ENCODE results near the gene KDF1. TPM values are rescaled to one million over a fixed set of nuclear protein-coding genes. Genes with fewer than 3 reads are reported as not detected.
A peak's percentile ranks its signal among the peaks of the same experiment; 100 is the strongest.
"Not testable (repeated sequence)": the region's sequence is repeated elsewhere in the genome, so short reads cannot be mapped to it uniquely, and the experiment has no call there.

KDF1 gene
- total RNA-seq, 1 experiment from 2014 or later: not detected

DNA sequence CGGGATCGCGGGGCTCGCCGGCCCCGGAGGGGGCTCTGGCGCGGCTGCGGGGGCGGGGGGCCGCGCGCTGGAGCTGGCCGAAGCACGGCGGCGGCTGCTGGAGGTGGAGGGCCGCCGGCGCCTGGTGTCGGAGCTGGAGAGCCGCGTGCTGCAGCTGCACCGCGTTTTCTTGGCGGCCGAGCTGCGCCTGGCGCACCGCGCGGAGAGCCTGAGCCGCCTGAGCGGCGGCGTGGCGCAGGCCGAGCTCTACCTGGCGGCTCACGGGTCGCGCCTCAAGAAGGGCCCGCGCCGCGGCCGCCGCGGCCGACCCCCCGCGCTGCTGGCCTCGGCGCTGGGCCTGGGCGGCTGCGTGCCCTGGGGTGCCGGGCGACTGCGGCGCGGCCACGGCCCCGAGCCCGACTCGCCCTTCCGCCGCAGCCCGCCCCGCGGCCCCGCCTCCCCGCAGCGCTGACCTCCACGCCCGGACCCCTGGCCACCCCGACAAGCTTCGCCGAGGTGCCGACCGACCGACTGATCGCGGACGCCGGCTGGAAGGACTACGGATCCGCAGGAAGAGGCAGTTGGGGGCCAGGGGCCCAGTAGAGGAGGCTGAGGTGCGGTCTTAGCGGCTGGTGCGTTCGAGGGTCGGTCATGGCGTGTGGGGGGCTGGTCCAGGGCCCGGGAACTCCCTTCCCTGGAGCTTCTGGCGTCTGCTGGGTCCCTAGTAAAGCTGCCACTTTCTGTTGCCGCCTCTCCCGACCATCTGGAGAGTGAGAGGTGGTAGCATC lies 33.9 kb upstream of the KDF1 start:
- DNase-seq (ENCODE audit: low read depth): no peak

DNA sequence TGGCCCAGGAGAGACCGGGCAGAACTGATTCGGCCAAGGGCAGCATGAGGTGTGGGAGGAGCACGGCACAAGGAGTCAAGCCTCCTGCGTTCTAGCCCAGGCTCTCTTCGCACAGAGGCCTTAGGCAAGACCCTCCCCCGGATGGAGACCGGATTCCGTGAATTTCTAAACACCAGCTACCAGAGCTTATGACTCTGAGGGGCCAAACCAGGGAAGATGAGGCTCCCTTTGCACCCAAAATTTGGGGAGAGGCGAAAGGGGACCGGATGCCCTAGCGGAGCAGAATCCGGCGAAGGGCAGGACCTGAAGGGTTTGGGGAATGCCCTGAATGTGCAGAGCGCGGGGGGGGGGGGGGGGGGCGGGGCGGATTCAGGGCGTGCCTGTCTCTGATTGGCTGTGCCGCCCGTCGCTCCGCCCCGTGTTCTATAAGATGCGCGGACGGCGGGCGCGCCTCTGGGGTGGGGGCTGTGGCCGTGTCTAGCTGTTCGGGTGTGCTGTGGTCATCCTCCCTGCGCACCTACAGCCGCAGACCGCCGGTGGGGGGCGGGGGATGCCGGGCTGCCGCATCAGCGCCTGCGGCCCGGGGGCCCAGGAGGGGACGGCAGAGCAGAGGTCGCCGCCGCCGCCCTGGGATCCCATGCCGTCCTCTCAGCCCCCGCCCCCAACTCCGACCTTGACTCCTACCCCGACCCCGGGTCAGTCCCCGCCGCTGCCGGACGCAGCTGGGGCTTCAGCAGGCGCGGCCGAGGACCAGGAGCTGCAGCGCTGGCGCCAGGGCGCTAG lies 33.2 kb upstream of the KDF1 start, which contains the start of gene TRNP1:
Gene TRNP1, plus strand, starts transcription at position 456 of the 783 bp plus-strand sequence. Its CDS starts 95 bp downstream, at position 551.
- DNase-seq (ENCODE audit: low read depth): peak; percentile 61

DNA sequence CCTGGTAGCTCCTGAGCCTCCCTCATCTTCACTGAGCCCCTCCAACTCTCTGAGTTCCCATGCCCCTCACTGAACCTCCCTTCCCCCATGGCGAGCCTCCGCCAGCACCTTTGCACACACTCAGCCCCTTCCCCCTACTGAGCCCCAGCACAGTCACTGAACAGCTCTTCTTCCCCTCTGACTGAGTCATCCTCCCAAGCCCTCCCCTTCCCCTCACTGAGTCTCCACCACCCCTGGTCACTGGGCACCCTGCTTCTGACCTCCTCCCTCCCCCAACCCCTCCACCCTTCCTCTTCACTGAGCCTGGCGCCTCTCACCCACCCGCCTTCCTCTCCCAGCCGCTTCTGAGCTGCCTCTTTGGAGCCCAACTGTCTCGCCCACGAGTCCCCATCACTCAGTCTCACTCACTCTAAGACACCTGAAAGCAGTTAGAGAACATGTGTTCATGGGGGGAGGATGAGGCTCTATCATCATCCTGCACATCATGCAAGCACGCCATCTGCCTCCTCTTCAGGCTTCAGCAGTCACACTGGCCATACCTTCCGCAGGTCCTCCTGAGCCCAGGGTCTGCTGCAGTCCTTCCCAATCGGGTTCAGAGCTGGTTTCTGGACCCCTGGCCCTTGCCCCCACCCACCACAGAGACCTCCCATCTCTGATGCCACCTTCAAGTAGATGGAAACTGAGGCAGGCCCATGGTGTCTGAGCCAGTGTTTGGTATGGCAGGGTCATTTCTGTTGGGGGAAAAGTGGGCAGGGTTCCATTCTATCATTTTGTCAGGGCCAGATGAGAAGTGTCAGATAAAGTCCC lies 31.2 kb upstream of the KDF1 start:
- no peak for DNase-seq (ENCODE audit: low read depth)

DNA sequence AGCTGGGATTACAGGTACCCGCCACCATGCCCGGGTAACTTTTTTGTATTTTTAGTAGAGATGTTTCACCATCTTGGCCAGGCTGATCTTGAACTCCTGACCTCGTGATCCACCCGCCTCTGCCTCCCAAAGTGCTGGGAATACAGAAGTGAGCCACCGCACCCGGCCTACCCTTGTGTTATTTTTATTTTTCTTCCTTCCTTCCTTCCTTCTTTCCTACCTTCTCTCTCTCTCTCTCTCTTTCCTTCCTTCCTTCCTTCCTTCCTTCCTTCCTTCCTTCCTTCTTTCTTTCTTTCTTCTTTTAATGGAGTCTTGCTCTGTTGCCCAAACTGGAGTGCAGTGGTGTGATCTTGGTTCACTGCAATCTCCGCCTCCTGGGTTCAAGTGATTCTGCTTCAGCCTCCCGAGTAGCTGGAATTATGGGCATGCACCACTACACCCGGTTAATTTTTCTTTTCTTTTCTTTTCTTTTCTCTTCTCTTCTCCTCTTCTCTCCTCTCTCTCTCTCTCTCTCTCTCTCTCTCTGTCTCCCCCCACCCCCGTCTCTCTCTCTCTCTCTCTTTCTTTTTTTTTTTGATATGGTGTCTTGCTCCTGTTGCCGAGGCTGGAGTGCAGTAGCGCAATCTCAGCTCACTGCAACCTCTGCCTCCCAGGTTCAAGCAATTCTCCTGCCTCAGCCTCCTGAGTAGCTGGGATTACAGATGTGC lies 29.3 kb upstream of the KDF1 start:
- not testable (repeated sequence) for DNase-seq (ENCODE audit: low read depth)

DNA sequence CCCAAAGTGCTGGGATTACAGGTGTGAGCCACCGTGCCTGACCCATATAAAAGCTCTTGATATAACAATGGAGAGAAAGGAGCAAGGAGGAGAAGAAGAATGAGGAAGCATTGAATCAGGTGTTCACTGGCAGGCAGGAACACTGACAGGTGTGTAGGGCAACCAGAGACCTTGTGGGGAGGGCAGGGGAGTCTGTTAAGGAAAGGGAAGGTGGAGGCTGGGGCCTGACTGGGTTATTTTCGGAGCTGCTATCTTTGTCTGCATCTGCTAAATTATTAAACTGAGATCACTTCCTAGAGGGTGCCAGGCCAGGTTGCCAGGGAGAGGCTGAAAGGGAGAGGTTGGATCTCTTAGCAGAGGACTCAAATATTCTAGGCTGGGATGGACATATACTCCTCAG lies 26.4 kb upstream of the KDF1 start:
- DNase-seq (ENCODE audit: low read depth): no peak

DNA sequence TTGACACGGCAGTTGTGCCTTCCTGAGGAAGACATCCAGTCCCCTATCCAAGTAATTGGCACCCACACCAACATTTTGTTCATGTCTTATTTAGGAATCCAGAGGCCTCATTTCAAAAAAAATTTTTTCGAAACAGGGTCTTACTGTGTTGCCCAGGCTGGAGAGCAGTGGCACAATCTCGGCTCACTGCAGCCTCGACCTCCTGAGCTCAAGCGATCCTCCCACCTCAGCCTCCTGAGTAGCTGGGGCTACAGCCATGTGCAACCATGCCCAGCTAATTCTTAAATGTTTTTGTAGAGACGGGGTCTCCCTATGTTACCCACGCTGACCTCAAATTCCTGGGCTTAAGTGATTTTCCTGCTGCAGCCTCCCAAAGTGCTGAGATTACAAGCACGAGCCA lies 24.0 kb upstream of the KDF1 start:
- DNase-seq (ENCODE audit: low read depth): no peak

DNA sequence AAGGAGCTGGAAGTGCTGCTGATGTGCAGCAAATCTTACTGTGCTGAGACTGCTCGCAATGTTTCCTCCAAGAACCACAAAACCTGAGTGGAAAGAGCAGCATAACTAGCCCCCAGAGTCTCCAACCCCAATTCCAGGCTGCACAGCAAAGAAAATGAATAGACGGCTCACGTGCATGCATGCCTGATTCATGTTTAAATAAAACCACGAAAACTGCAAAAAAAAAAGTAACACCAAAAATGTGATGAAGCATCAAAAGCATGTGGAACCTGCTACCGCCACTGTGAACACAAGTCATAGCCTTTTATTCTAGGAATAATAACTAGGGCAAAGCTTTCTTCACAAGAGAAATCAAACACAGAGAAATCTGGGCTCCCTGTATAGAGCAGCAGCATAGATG lies 23.6 kb upstream of the KDF1 start:
- no peak for DNase-seq (ENCODE audit: low read depth)

DNA sequence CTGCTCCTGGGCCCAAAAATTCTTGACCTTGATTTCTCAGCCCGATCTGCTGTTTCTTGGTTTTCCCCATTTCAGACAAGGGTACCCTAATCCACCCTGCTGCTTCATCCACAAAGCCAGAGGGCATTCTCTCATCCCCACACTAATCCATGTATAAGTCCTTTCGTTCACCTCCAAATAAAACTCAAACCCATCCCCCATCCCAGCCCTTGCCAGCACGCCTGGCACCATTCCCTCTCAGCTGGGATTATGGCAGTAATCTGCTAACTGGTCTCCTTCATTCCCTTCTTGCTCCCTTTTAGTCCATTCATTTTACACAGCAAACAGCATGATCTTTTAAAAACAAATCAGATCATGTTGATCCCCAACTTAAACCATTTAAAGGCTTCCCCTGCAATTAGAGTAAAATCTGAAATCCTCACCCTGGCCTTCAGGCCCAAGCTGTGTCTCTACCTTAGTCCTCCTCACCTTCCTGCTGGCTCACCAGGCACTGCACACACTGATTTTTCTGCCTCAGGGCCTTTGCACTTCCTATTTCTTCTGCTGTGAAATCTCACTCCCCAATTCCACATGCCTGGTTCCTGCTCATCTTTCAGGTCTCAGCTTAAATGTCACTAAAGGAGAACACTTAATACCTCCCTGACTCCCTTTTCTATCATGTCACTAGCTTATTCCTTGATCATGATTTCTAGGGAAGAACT lies 21.0 kb upstream of the KDF1 start:
- DNase-seq (ENCODE audit: low read depth): no peak

DNA sequence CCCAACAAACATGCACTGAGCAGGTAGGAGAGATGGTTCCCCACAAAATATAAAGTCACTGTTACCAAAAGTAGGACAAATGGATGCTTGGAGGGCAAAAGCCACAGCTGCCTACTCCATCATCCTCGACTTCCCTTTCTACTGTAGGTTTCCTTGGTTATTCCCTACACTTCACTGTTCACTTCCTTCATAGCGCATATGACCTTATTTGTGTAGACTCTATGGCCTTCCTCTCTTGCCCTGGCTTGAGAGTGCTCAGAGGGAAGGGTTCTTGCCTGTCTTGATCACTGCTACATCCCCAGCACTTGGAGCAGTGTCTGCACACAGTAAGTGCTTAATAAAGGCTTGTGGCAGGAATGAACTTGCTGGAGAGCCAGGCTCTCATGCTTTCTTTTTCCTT lies 18.6 kb upstream of the KDF1 start:
- no peak for DNase-seq (ENCODE audit: low read depth)

DNA sequence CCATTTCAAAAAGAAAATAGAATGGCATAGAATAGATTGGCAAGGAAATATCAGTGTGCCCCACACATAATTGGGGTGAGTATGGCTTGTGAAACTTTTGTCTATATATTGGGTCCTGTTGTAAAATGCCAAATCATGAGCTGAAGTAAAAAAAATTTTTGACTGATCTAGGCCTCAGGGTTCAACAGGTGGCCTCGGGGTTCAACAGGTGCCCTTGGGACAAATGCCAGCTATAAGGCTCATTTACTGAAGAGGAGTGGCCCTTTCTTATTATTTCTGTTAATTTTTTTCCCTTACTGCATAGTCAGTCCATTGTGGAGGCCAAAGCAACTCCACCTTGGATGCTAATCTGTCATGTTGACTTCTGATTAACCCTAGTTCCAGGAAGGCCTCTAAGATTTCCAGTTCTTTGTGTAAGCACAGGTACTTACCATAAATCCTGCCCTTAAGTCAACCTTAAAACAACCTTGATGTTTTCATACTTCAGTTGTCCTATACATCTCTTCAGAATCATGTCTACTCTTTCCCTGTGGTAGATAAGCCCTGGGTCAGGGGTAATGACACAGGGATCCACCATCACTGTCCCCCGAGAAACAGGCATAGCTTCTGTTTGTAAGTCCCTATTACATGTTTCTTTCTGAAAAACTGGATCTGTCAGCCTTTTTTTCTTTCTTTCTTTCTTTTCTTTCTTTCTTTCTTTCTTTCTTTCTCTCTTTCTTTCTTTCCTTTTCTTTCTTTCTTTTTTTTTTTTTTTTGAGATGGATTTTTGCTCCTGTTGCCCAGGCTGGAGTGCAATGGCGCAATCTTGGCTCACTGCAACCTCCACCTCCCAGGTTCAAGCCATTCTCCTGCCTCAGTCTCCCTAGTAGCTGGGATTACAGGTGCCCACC lies 16.6 kb upstream of the KDF1 start:
- DNase-seq (ENCODE audit: low read depth): no peak

DNA sequence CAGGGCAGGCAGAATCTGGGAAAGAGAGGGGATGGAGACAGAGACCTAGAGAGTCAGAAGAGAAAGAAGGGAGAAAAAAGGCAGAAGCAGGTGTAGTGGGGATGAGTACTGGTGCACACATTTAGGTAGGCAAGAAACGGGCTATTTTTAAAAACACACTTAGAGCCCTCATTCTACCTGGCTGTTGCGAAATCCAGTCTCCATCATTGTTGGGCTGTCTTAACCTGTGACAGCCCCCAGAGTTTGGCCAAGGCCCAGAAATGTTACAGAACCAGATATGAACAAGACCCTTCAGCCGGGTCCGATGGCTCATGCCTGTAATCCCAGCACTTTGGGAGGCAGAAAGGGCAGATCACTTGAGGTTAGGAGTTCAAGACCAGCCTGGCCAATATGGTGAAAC lies 12.6 kb upstream of the KDF1 start:
- DNase-seq (ENCODE audit: low read depth): no peak

DNA sequence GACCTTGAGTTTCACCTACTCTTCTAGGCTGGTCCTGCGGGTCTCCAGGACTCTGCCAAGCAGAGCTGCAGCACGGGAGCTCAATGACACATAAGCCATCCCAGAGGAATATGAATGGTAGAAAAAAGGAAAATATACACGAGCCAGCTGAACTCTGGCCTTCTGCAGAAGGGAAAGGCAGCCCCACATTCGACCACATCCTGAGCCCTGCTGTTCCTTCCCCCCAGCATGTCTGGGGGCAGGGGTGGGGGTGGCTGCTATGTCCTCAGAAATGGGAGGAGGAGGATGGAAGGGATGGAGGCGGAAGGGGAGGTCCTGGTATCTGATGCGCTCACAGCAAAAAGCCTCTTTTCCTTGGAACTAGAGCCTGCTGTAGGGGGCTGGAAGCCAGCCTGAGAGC lies 12.1 kb upstream of the KDF1 start:
- no peak for DNase-seq (ENCODE audit: low read depth)

DNA sequence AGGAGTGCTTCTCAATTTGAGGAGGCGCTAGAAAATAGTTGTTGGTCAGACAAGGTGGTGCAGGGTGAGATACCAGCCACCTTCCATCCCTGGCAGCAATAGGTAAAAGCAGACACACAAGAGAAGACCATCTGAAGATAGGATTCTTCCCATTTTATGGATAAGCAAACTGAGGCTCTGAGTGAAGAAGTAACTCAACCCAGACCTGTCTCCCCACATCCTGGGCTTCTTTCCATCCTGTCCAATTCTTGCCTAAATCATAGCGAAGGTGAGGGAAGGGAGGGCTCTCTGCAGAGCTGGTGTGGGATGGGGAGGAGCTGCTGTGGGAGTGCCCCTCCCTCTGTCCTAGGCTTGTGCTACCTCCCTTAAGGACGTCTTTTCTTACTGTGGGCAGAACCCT lies 11.3 kb upstream of the KDF1 start:
- no peak for DNase-seq (ENCODE audit: low read depth)

DNA sequence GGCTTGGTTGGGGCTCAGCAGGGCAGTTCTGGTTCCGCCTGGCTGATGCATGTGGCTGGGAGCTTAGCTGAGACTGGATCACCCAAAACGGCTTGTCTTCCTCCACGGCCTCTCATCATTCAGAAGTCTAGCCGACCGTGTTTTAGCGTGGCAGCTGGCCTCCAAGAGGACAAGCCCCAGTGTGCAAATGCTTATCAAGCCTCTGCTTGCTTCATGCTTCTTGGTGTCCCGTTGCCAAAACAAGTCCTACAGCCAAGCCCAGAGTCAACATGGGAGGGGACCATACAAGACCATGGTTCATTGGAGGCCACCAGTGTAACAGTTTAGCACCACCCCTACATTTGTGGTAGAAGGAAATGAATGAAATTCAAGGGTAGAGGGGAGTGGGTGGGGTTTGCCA lies 10.5 kb upstream of the KDF1 start:
- DNase-seq (ENCODE audit: low read depth): no peak

DNA sequence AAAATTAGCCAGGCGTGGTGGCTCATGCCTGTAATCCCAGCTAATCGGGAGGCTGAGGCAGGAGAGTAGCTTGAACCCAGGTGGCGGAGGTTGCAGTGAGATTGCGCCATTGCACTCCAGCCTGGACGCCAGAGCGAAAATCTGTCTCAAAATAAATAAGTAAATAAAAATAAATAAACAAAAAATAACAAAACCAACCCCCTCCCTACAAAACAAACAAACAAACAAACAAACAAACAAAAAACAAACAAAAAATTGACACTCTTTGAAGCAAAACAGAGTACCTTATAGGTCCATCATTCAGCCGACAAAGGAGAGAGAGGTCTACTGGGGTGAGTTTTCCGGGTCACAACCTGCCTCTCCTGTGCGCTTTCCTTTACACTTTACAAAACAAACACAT lies 5.4 kb upstream of the KDF1 start:
- DNase-seq (ENCODE audit: low read depth): no peak

DNA sequence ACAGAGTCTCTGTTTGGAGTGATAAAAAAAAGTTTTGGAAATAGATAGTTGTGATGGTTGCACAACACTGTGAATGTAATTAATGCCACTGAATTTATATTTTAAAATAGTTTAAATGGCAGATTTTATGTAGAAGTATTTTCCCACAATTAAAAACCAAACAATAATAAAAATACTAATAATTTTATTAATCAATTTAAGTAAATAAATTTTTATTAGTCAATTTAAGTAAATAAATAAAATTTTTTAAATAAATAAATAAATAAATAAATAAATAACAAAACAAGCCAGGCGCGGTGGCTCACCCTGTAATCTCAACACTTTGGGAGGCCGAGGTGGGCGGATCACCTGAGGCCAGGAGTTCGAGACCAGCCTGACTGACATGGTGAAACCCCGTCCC lies 4.9 kb upstream of the KDF1 start:
- DNase-seq (ENCODE audit: low read depth): no peak

DNA sequence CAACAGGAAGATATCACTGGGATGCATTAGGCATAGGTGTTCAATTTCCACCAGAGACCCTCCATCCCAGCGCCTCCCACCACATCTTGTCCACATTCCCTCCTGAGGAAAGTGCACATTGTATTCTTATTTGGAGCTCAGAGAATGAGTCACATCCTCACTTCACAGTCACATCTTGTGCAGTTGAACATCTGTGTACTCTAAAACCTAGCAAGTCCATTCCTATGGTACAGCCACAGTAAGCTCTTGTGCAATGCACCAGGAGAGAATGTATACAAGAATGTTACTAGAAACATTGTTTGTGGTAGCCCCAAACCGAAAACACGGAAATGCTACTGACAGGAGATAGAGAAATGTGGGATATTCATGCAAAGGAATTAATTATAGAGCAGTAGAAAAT lies 1.6 kb upstream of the KDF1 start:
- DNase-seq (ENCODE audit: low read depth): peak; percentile 84

DNA sequence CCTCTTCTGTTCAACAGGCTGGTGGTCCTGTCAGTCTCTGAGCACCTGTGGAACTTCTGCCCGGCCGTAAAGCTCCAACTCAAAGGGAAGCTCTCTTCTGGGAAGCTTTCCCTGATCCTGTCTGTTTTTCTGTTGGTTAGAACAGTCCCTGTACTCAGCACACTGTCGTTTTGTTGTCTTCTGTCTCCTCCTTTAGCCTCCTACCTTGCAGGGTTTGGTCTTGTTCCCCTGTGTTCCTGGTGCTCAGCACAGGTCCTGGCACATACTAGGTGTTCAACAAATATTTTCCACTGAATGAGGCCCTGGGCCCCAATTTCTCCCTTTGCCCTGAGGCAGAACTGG lies 328 bp upstream of the KDF1 start:
- no peak for DNase-seq (ENCODE audit: low read depth)

DNA sequence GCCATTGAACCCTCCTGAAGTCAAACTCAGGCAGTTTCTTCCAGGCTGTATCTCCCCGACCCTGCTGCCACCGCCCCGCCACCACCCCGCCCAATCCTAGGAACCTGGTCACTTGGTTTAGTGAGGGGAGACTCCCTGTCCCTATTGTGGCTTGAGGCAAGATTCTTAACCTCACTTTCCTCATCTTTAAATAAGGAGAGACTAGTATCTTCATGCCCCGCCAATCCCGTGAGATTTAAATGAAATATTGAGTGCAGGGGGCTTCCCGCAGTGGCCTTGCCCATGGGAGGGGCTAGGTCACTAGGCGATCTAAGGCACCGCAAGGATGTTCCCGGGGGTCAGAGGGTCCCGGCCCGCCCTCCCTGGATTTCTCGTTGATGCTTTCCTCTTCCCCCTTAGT lies 998 bp downstream of the KDF1 start:
- no peak for DNase-seq (ENCODE audit: low read depth)

DNA sequence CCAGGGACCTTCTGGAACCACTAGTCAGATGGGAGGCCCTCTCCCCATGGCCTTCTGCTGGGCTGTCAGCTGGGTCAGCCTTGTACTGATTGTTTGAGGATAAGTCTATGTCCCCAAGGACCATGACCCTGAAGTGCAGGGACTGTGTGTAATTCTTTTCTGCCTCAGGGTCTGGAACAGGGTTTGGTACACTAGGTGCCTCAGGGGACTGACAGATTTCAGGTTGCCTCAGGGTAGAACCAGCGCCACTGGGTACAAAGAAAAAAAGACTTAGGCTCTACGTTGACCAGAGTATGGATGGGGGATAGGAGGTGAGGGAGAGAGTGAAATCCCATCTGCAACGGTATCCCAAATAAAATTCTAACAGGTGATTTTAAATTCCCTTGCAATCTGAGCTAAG lies 3.0 kb downstream of the KDF1 start:
- DNase-seq (ENCODE audit: low read depth): no peak
